GM18873 (cell line): ENCODE results near the gene FBXW11.

Experiments
- ATAC-seq: cut with Tn5 transposase; IDR thresholded peaks from one replicate; pipeline ENCODE4 v1.9.1; 2021; ENCODE audit warnings: mild to moderate bottlenecking, moderate library complexity, moderate number of reproducible peaks; ENCODE audit not compliant: unreplicated experiment, low FRiP score

FBXW11 gene

DNA sequence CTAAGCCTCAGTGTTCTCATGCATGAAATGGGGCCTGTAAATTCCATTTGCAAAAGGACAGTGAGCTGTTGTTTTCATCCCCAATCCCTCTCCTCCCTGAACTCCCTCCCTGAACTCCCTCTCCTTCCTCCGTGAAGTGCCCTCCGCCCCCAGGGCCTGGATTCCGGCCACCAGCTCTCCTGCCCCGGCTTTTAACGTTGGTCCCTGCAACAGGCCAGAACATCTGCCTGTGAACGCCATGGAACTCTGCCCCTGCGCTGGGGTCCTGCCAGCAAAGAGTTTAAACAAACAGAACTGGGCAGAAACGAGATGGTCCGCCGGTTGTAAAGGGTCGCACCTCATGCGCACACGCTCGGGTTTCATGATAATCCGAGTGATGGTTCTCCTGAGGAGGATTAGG lies 158.4 kb downstream of the FBXW11 start:
- no peak for ATAC-seq

- ATAC-seq = no peak
Observed at GRCh38 chr5:171847026-171847425, 159.4 kb downstream of the FBXW11 start.

DNA sequence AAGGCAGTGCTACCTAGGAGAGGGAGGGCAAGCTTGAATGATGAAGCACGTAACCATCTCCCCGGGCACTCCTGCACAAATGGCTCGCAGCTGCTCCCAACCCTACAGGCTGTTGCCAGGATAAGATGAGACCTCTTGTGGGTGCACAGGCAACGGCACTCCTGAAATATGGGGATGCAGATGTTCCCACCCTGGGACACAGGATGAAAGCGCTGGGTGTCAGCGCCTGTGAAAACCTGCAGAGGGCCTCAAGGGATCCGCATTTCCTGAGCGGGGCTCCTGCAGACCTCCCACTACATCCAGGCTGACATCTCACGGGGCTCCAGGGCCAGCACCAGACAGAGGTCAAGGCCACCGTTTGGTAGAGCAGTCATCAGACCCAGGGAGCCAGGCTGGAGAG lies 160.1 kb downstream of the FBXW11 start:
- ATAC-seq = no peak

GRCh38 chr5:171845857-171846256 lies 160.6 kb downstream of the FBXW11 start:
- no peak for ATAC-seq

GRCh38 chr5:171845040-171845630 lies 161.3 kb downstream of the FBXW11 start:
- no peak for ATAC-seq

DNA sequence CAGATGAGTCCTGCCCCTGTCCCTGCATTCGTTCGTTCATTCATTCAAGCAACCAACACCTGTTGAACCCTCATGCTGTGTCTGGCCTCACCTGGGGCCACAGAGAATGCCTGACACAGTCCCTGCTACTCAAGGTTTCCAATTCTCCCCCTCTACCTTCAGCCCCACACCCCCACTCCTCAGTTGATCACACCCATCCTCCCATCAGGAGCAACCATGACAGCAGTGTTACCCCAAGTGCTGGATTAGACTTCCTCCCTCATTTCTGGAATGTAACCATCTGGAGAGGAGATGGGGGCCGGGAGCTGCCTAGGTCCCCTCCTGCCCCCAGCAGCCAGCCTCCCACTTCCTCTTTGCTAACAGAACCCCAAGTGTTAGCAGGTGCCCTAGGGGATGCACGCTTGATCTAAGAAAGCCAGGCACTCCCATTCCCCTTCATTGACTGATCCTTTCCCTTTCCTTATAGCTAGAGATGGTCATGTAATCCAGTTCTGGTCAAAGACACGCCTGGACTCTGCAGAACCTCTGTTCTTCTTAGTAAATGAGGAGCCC lies 163.6 kb downstream of the FBXW11 start:
- ATAC-seq = no peak

DNA sequence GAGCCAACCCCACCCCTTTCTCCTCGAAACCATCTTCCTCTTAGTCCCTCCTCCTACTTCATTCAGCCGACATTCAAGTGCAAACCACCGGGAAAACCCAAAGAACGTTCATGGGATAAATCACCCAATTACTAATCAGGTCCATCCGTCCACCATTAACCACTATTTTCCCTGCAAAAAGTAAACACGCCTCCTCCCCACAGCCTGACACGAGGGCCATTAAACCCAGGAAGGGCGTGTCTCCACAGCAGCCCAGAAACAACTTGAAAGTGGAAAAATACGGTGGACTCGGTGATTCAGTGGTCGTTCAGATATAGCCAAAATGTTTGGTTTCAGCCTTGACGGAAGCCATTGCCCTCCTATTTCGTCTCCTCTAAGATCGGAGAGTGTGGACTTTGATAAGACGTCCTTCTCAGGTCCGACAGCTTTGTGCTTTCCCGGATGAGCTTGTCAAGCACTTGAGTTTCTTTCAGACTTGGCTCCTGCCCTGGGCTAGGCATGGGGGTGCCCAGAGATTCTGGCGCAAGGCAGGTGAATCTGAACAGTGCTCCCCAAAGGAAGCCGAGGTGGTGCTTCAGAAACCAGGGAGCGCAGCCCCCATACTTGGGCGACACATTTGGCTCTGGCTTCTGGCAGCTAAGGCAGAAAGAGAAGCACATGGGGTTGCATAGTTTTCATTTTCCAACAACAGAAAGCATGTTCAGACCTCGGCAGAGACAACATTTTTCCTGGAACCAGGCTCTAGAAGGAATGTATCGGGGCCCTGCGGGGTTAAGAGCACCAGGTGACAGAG lies 164.3 kb downstream of the FBXW11 start:
- no peak for ATAC-seq

GRCh38 chr5:171840711-171841522 lies 165.5 kb downstream of the FBXW11 start:
- no peak for ATAC-seq

DNA sequence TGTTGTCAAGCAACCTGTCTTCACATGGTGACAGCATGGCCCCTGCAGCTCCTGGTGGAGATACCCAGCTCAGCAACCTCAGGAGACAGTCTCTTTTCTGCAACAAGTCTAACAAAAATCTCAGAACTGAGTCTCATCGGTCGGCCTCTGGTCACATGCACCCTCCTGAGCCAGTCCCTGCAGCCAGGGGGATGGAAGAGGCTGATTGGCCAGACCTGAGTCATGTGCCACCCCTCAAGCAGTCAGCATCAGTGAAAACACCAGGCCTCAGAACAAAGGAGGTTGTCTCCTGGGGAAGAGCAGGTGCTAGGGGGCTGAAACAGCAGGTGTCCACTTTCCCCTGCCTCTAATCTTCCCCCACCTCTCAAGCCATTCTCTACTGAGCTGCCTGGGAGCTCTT lies 166.4 kb downstream of the FBXW11 start:
- no peak for ATAC-seq

GRCh38 chr5:171839112-171839511 lies 167.3 kb downstream of the FBXW11 start:
- no peak for ATAC-seq

DNA sequence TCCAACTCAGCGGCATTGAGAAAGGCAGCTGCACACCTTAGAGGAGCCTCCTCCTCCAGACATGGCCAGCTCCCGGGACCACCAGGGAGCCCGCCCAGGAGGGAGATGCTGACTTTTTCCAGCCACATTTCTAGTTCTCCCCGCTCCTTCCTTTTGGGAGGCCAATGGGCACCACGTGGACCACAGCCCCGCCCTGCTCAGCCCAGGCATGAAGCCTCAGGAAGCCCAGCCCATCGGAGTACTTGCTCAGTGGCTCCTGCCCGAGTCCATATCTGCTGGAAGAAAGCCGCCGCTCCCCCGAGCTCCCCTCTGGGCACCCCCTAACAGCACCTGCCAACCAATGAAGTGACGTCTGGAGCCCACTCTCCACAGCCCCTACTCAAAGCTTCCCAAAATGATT lies 168.4 kb downstream of the FBXW11 start:
- ATAC-seq = no peak

DNA sequence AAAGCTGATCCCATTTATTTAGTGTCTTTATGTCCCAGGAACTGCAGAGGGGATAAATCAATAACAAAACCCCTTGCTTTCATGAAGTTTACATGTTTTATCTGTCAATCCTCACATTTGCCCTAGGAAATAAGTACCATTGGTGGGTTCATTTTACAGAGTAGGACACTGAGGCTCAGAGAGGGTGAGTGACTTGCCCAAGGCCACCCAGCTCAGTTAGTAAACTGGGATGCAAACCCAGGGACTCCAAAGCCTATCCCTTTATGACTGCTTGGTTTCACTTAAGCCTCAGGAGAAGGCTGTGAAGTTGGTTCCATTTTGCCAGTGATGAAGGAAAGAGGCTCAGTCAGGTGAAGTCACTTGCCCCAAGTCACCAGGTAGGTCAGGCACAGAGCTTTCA lies 168.9 kb downstream of the FBXW11 start:
- ATAC-seq = no peak

DNA sequence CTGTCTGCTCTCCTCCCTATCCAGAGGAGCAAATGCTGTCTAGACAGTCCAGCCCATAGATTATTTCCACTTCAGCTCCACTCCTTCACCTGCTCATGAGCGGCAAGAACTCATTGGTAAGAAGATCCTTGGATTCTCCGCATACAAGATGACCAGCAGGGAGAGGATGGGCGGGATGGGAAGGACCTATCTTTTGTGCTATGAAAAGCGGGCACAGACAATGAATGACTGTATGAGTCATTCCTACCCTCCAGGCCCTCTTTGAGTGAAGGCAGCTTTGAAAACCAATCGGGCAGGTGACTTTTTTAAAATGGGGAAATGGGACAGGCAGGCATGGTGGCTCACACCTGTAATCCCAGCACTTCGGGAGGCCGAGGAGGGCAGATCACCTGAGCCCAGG lies 171.4 kb downstream of the FBXW11 start:
- no peak for ATAC-seq

DNA sequence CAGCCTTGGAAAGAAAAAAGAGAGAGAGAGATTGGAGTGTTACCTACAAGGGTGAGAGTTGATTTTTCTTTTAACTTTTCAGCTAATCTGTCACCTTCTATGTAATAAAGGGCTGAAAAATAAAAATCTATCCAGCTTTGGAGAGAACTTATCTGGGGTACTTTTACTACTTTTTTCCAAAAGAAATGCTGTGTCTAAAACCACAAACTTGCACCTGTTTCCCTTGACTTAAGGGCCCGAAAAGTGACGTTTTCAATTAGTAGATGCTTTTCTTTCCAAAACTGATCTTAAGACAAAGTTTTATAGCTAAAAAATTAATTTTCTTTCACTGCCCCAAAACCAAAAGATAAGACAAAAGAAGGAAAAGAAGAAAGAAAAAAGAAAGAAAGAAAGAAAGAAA lies 172.0 kb downstream of the FBXW11 start:
- ATAC-seq = no peak

DNA sequence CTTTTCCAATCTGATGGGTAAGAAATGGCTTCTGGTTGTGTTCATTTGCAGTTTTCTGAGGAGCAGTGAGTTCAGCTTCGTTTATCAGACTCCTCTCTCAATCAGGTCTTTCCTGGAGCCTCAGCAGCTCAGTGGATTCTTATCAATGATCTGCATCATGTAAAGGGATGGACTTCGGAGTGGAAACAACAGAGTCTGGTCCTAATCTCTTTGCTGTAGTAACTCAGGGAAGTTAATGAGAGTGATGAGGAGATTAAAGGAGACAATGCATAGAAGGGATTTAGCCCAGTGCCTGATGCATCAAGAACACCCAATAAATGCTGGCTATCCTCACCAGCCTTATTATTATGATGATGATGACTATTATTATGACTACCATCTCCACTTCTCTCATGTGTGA lies 173.7 kb downstream of the FBXW11 start:
- no peak for ATAC-seq

DNA sequence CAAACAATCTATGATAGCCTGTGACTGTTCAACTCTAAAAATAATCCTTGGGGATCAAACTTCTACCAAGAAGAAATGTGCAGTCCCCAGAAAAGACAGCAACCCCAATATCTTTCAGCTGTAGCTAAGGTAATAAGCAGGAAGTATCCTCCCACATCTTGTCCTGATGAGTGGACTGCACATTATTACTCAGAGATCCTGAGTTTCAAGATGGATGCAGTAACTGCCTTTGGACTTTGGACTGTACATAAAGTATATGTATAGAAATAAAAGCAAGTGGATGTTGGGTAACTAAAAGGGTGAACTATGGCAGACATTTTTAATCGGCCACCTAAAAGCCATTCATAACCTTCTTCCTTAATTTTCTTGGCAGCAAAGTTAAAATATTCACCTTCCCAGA lies 175.8 kb downstream of the FBXW11 start:
- ATAC-seq = no peak

- ATAC-seq = no peak
Observed at GRCh38 chr5:171827162-171827561, 179.3 kb downstream of the FBXW11 start.

DNA sequence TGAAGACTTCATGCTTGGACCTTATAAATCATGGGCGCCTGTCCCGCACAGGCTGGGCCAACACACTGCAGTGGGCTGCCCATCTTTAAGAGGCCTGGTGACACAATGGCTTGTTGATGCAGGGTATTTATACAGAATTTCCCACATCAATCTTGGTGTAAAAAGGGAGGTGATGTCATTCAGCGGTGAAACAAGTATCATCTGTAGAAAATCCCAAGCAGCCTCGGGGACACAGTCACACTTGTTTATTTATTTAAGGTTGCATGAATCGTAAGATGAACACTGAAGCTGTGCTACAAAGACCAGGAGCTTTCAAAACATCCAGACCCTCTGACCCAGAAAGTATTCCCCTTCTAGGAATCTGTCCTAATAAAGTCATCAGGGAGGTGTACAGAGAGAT lies 180.3 kb downstream of the FBXW11 start:
- ATAC-seq = no peak

DNA sequence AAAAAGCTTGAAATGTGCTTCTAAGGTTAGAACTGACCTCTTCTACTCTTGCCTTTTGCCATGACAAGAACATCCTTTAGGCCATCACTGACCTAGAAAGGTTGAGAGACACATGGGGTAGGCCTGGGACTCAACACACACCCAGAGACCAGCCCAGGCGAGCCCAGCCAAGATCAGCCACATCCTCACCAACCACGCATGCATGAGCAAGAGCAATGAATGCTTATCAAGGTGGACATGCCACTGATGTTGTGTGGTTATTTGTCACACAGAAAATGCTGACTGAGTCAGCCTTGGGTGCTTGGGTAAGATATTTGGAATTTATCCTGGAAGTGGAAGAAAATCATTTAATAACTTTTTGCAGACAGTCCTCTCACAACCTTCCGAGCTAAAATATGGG lies 181.4 kb downstream of the FBXW11 start:
- no peak for ATAC-seq

DNA sequence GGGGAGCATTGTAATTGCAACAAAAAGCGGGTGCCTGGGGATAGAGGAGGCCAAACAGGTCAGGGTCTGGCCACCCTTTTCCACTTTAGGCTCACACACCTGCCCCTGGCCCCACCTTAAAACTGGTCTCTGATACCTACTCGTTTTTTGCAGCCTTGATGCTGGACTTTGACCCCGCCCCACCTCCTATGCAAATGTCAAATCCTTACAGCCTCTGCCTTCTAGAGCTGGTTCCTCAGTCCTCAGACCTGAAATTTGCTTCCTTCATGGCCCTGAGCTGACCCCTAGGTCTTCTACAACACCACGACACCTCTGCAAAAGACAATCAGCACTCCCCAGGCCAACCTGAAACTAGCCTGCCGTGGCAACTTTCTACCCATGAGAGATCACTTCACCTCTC lies 183.2 kb downstream of the FBXW11 start:
- no peak for ATAC-seq

GRCh38 chr5:171821286-171821685 lies 185.2 kb downstream of the FBXW11 start:
- ATAC-seq = no peak
